ENCODE measurements around the gene CNTNAP5. TPM values are rescaled to one million over a fixed set of nuclear protein-coding genes. Genes with fewer than 3 reads are reported as not detected.

Gene CNTNAP5
- total and polyA plus RNA-seq, 2 experiments from 2014 or later = 0.03 TPM; not detected in 1

DNA sequence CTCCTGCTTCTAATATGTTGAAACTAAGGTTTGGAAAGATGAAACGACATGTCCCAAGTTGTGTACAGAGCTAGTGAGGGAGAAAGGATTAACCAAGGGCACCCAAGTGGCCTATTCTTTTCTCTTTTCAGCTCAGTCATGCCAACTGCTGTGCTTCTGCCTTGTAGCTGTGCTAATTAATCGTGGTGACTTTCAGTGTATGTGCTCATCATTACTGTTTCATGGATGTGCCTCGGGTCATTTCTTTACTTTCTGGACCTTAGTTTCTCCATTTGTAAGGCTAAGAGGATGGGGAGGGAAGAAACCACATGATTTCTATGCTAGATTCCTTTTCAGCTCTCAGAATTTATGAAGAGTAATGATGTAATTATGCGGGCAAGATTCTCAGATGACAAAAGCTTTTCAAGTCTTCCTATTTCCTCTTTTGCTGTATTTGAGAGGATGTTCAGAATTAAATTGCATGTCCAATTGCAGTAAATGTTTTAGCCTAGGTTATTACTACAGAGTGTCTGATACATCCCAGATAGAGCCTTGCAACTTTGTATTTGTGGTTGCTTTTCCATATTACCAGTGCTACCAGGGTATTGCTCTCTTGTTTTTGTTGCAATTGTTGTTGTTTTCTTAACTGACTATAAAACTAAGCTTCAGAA, 621.2 kb downstream of the CNTNAP5 start:
- H3K9me3 ChIP-seq (ENCODE audit: low read depth) = no peaks in the 10 kb centered on the region
- H3K4me1 ChIP-seq (ENCODE audit: low read depth) = no peaks in the 10 kb centered on the region
- no peak overlapping the region for H3K4me3 ChIP-seq
- DNase-seq (ENCODE audit: low read depth in 1 of 2, low spot score in 1 of 2) = no peak
- H3K27ac ChIP-seq = no peak overlapping the region
- no peaks in the 10 kb centered on the region for H3K36me3 ChIP-seq
- TF ChIP-seq, protein P1, sequence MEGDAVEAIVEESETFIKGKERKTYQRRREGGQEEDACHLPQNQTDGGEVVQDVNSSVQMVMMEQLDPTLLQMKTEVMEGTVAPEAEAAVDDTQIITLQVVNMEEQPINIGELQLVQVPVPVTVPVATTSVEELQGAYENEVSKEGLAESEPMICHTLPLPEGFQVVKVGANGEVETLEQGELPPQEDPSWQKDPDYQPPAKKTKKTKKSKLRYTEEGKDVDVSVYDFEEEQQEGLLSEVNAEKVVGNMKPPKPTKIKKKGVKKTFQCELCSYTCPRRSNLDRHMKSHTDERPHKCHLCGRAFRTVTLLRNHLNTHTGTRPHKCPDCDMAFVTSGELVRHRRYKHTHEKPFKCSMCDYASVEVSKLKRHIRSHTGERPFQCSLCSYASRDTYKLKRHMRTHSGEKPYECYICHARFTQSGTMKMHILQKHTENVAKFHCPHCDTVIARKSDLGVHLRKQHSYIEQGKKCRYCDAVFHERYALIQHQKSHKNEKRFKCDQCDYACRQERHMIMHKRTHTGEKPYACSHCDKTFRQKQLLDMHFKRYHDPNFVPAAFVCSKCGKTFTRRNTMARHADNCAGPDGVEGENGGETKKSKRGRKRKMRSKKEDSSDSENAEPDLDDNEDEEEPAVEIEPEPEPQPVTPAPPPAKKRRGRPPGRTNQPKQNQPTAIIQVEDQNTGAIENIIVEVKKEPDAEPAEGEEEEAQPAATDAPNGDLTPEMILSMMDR (IDR thresholded peaks at IDR 0.05; ENCODE audit: low read depth, low read length) = no peak
- H3K27me3 ChIP-seq = no peaks in the 10 kb centered on the region

DNA sequence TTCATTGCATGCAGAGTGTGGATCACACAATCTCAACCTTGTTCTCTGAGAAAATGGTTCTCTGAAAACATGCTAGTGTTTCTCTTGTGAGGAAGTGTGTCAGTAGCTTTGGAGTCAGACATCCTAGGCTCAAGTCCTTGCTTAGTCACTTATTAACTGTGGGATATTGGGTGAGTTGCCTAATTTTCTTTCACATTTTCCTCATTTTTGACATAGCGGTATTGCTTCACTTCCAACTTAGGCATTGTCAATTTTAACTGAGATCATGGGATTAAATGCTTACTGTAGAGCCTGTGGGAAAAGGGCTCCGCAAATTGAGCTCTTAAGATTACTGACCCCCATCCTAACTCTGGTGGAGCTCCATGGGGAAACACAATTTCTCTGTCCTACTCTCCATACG, 622.2 kb downstream of the CNTNAP5 start:
- Histone ChIP-seq H3K4me3 (no peak overlapping the region), H3K4me1 (ENCODE audit: low read depth) (no peaks in the 10 kb centered on the region), H3K9me3 (ENCODE audit: low read depth) (no peaks in the 10 kb centered on the region), H3K27me3 (no peaks in the 10 kb centered on the region), H3K36me3 (no peaks in the 10 kb centered on the region), H3K27ac (no peak overlapping the region)
- TF ChIP-seq, protein P1 (IDR thresholded peaks at IDR 0.05; ENCODE audit: low read depth, low read length) = no peak
- no peak for DNase-seq (ENCODE audit: low read depth in 1 of 2, low spot score in 1 of 2)

DNA sequence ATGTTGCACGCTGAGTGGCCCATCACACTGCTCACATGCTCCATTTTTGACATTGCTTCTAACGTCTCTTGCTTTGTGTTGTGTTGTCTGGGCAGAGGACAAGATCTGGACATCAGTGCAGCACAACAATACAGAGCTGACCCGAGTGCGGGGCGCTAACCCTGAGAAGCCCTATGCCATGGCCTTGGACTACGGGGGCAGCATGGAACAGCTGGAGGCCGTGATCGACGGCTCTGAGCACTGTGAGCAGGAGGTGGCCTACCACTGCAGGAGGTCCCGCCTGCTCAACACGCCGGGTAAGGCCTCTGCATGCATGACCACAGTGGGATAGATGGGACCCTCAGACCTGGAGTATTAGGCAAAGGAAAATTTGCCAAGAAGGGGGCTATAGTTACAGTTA, 622.6 kb downstream of the CNTNAP5 start:
- TF ChIP-seq, protein P1 (IDR thresholded peaks at IDR 0.05; ENCODE audit: low read depth, low read length) = no peak
- H3K9me3 ChIP-seq (ENCODE audit: low read depth) = no peaks in the 10 kb centered on the region
- H3K4me1 ChIP-seq (ENCODE audit: low read depth) = no peaks in the 10 kb centered on the region
- no peak overlapping the region for H3K4me3 ChIP-seq
- no peak overlapping the region for H3K27ac ChIP-seq
- H3K27me3 ChIP-seq = no peaks in the 10 kb centered on the region
- DNase-seq (ENCODE audit: low read depth in 1 of 2, low spot score in 1 of 2) = no peak
- H3K36me3 ChIP-seq = no peaks in the 10 kb centered on the region

DNA sequence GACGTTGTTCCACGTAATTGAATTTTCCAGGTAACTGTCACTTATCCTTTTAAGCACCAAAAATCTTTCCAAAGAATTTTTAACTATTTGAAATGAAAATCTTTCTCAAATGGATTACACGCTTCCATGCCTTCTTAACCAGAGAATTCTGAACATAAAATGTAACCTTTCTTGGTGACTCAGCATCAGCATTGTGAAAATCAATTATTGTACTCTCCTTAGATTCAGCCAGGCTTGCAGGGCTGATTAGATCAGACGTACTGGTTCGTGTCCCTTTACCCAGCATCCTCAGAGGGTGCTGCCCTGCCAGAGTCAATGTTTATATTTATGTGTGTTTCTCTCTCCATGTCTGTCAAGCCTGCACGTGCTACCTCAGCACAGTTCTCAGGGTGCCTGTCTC, 623.9 kb downstream of the CNTNAP5 start:
- DNase-seq (ENCODE audit: low read depth in 1 of 2, low spot score in 1 of 2) = no peak
- no peaks in the 10 kb centered on the region for H3K4me1 ChIP-seq (ENCODE audit: low read depth)
- TF ChIP-seq, protein P1 (IDR thresholded peaks at IDR 0.05; ENCODE audit: low read depth, low read length) = no peak
- no peaks in the 10 kb centered on the region for H3K36me3 ChIP-seq
- H3K4me3 ChIP-seq = no peak overlapping the region
- H3K27me3 ChIP-seq = no peaks in the 10 kb centered on the region
- H3K27ac ChIP-seq = no peak overlapping the region
- H3K9me3 ChIP-seq (ENCODE audit: low read depth) = no peaks in the 10 kb centered on the region

DNA sequence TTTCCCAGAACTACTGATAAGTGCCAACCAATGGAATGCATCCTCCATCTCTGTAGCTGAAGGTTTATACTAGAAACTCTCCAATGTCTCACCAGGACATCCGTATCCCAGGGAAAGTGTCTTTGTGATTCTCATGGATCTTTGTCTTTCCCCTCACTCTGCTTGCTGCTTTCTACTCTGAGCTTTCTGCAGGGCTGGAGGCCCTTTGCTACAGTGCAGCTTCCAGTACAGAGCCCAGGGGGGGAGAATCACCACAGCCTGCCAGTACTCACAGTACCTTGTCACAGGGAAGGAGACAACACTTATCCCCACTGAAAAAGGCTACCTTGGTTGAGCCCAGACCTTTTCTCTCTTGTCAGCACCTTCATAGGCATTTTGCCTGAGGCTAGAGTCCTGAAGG, 627.0 kb downstream of the CNTNAP5 start:
- no peaks in the 10 kb centered on the region for H3K27me3 ChIP-seq
- H3K4me1 ChIP-seq (ENCODE audit: low read depth) = no peaks in the 10 kb centered on the region
- no peaks in the 10 kb centered on the region for H3K9me3 ChIP-seq (ENCODE audit: low read depth)
- DNase-seq (ENCODE audit: low read depth in 1 of 2, low spot score in 1 of 2) = no peak
- TF ChIP-seq, protein P1 (IDR thresholded peaks at IDR 0.05; ENCODE audit: low read depth, low read length) = no peak
- H3K36me3 ChIP-seq = no peaks in the 10 kb centered on the region
- no peak overlapping the region for H3K4me3 ChIP-seq
- no peak overlapping the region for H3K27ac ChIP-seq
